Colonic mucosa (tissue), 4 donors: ENCODE measurements around the gene DCAF8L1. TPM values are rescaled to one million over a fixed set of nuclear protein-coding genes. Genes with fewer than 3 reads are reported as not detected.
"Not testable (repeated sequence)": the region's sequence is repeated elsewhere in the genome, so short reads cannot be mapped to it uniquely, and the experiment has no call there.

Source experiments
- DNase-seq: peaks from one replicate; pipeline ENCODE4 v3.0.0-alpha.2; 2020
- H3K27ac ChIP-seq: fragments of 200-600 bp; one replicate; pipeline ENCODE4 v1.8.0; 2021
- H3K27me3 ChIP-seq: fragments of 200-600 bp; one replicate; pipeline ENCODE4 v1.8.0; 2021
- H3K36me3 ChIP-seq: fragments of 200-600 bp; one replicate; pipeline ENCODE4 v1.8.0; 2021
- H3K4me1 ChIP-seq: fragments of 200-600 bp; one replicate; pipeline ENCODE4 v1.8.0; 2021; ENCODE audit warnings: mild to moderate bottlenecking
- H3K4me3 ChIP-seq: fragments of 200-600 bp; one replicate; pipeline ENCODE4 v1.8.0; 2021
- H3K9ac ChIP-seq, 2 donors: one replicate each; pipeline ENCODE4 v1.7.0; 2013; ENCODE audit warnings: control low read depth in 2 of 2, low read depth in 2 of 2, low read length in 2 of 2
- H3K9me3 ChIP-seq: fragments of 200-600 bp; one replicate; pipeline ENCODE4 v1.8.0; 2021
- intact Hi-C: fragments of 100-400 bp; cut with DNase I; formaldehyde crosslinking; loops from one replicate; pipeline ENCODE4 v1.14.1; 2022
- total RNA-seq, 2 donors: library from RNA; stranded (reverse); fragmentation: NEBNext Ultra II Directional in 1 of 2; extraction: Animal tissue kit (Norgen Biotek cat#: 25700) in 1 of 2; gene quantifications; one replicate each; pipeline ENCODE4 v1.2.1, GENCODE V29; 2021
- TF ChIP-seq, protein P1 (sequence below): fragments of 200-600 bp; IDR thresholded peaks from one replicate; pipeline ENCODE4 v1.8.0; 2022; ENCODE audit warnings: antibody characterized with exemption, mild to moderate bottlenecking
- donor health status: healthy.
- donor health status: DM: no; HTN: no; CAD: no.
- donor health status: DM: no; HTN: no; CAD: no.

The DCAF8L1 gene
- total RNA-seq, 2 donors from 2014 or later: not detected

- DNase-seq: no peak
- H3K36me3 ChIP-seq: no peaks in the 10 kb centered on the region
- no peak overlapping the region for H3K9ac ChIP-seq
- no peak overlapping the region for H3K27ac ChIP-seq
- H3K9me3 ChIP-seq: no peaks in the 10 kb centered on the region
- H3K27me3 ChIP-seq: no peaks in the 10 kb centered on the region
- peaks cover 6% of the 10 kb centered on the region for H3K4me1 ChIP-seq
- TF ChIP-seq, protein P1, sequence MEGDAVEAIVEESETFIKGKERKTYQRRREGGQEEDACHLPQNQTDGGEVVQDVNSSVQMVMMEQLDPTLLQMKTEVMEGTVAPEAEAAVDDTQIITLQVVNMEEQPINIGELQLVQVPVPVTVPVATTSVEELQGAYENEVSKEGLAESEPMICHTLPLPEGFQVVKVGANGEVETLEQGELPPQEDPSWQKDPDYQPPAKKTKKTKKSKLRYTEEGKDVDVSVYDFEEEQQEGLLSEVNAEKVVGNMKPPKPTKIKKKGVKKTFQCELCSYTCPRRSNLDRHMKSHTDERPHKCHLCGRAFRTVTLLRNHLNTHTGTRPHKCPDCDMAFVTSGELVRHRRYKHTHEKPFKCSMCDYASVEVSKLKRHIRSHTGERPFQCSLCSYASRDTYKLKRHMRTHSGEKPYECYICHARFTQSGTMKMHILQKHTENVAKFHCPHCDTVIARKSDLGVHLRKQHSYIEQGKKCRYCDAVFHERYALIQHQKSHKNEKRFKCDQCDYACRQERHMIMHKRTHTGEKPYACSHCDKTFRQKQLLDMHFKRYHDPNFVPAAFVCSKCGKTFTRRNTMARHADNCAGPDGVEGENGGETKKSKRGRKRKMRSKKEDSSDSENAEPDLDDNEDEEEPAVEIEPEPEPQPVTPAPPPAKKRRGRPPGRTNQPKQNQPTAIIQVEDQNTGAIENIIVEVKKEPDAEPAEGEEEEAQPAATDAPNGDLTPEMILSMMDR: no peak
- intact Hi-C loops: no loop called here
- no peak overlapping the region for H3K4me3 ChIP-seq
Measured at GRCh38 chrX:27968878-27969277, 12.4 kb downstream of the DCAF8L1 start.

DNA sequence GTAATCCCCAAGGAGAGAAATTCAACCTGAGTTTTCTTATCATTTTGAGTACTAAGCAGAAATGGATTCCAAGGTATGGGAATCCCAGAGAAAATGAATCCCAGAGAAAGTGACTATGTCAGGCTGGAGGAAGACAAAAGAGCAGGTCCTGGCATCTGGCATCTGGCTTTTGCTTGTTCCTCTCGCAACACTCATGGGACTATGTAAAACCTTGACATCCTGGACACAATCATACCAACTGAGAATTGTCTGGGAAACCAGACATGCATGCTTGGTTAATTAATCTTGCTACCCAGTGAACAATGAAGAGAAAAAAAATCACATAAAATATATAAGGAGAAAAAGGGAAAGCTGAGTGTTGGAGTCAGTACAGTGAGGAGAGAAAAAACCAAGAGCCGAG lies 12.9 kb downstream of the DCAF8L1 start:
- Histone ChIP-seq H3K27ac (no peak overlapping the region), H3K27me3 (no peaks in the 10 kb centered on the region), H3K9me3 (no peaks in the 10 kb centered on the region), H3K9ac (no peak overlapping the region), H3K36me3 (no peaks in the 10 kb centered on the region), H3K4me3 (no peak overlapping the region), H3K4me1 (peaks cover 6% of the 10 kb centered on the region)
- TF ChIP-seq, protein P1: no peak
- intact Hi-C loops: no loop called here
- DNase-seq: no peak

- Histone ChIP-seq H3K9me3 (no peaks in the 10 kb centered on the region), H3K9ac (peak overlapping the region in 1 of 2 donors; percentile 61), H3K4me1 (peaks cover 6% of the 10 kb centered on the region), H3K27me3 (no peaks in the 10 kb centered on the region), H3K36me3 (no peaks in the 10 kb centered on the region), H3K27ac (peak overlapping the region; percentile 53), H3K4me3 (no peak overlapping the region)
- TF ChIP-seq, protein P1: no peak
- DNase-seq: peak; percentile 64
- intact Hi-C loops: no loop called here
Measured at GRCh38 chrX:27966955-27967354, 14.3 kb downstream of the DCAF8L1 start.

GRCh38 chrX:27966492-27966891 lies 14.8 kb downstream of the DCAF8L1 start:
- intact Hi-C loops: no loop called here
- H3K4me1 ChIP-seq: peaks cover 6% of the 10 kb centered on the region
- H3K9me3 ChIP-seq: no peaks in the 10 kb centered on the region
- no peaks in the 10 kb centered on the region for H3K27me3 ChIP-seq
- H3K27ac ChIP-seq: peak overlapping the region; percentile 53
- DNase-seq: peak; percentile 38
- no peak overlapping the region for H3K4me3 ChIP-seq
- H3K36me3 ChIP-seq: no peaks in the 10 kb centered on the region
- H3K9ac ChIP-seq: peak overlapping the region in 1 of 2 donors; percentile 61
- TF ChIP-seq, protein P1: no peak

DNA sequence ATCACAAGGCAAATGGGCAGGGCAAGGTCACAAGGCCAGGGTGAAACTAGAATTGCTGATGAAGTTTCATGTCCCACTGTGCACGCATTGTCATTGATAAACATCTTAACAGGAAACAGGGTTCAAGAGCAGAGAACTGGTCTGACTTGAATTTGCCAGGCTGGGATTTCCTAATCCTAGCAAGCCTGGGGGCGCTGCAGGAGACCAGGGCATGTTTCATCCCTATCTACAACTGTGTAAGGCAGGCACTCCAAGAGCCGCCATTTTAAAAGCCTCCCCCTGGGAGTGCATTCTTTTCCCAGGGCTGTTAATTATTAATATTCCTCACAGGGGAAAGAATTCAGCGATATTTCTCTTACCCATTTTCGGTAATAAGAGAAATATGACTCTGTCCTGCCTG lies 15.9 kb downstream of the DCAF8L1 start:
- H3K27me3 ChIP-seq, H3K9ac ChIP-seq, H3K4me1 ChIP-seq, H3K4me3 ChIP-seq, intact Hi-C loops, H3K36me3 ChIP-seq, H3K9me3 ChIP-seq: not testable (repeated sequence)
- peak overlapping the region; percentile 53 for H3K27ac ChIP-seq
- DNase-seq: peak; percentile 38

DNA sequence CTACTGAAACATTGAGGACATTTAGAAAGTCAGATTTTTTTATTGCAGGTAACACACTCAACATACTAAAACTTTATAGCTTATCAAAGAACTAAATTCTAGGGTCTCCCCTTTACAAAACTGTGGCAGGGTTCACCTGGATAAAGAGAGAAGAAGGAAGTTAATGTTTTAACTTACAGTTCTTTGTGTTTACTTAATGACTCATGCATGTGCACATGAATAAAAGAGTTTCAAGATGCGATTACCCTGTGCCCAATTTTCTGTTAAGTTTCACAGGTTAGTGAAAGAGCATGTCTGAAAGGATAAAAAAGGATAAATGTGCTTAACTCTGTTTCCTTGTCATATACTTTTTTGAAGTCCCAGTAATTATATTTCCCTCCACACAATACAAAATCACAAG lies 16.8 kb downstream of the DCAF8L1 start:
- DNase-seq: peak; percentile 27
- intact Hi-C loops: no loop called here
- Histone ChIP-seq H3K4me3 (no peak overlapping the region), H3K27ac (peak overlapping the region; percentile 53), H3K9me3 (no peaks in the 10 kb centered on the region), H3K27me3 (no peaks in the 10 kb centered on the region), H3K9ac (no peak overlapping the region), H3K36me3 (no peaks in the 10 kb centered on the region), H3K4me1 (peaks cover 6% of the 10 kb centered on the region)
- TF ChIP-seq, protein P1: no peak

GRCh38 chrX:27960410-27960809 lies 20.8 kb downstream of the DCAF8L1 start:
- H3K4me1 ChIP-seq, H3K4me3 ChIP-seq, H3K9me3 ChIP-seq, intact Hi-C loops, H3K9ac ChIP-seq, DNase-seq, H3K27me3 ChIP-seq, H3K27ac ChIP-seq, H3K36me3 ChIP-seq: not testable (repeated sequence)
